Spleen (tissue), 11 donors: Measurements from ENCODE around the gene EHBP1. TPM values are rescaled to one million over a fixed set of nuclear protein-coding genes. Genes with fewer than 3 reads are reported as not detected.

Experiments used
- DNase-seq: peaks from one replicate; pipeline ENCODE4 v3.0.0-alpha.2; 2020
- H3K27ac ChIP-seq, 8 donors: fragments of 200-600 bp; sonication (generic) in 7 of 8; 1 replicate in 4 of 8; 2 replicates in 4 of 8; pipeline versions ENCODE4 v1.5.0 to v1.8.0; 2016 to 2021; ENCODE audit warnings: inconsistent platforms in 4 of 8, mild to moderate bottlenecking in 4 of 8, moderate library complexity in 1 of 8
- H3K27me3 ChIP-seq, 7 donors: fragments of 200-600 bp; sonication (generic) in 6 of 7; replicated peaks in 1 of 7; 1 replicate in 4 of 7; 2 replicates in 3 of 7; pipeline versions ENCODE4 v1.5.0 to v1.8.0; 2016 to 2021; ENCODE audit warnings: inconsistent platforms in 3 of 7, mild to moderate bottlenecking in 1 of 7
- H3K36me3 ChIP-seq, 6 donors: fragments of 200-600 bp; sonication (generic) in 5 of 6; 1 replicate in 4 of 6; 2 replicates in 2 of 6; pipeline versions ENCODE4 v1.5.0 to v1.8.0; 2016 to 2021; ENCODE audit warnings: inconsistent platforms in 2 of 6
- H3K4me1 ChIP-seq, 6 donors: fragments of 200-600 bp; sonication (generic) in 5 of 6; 1 replicate in 3 of 6; 2 replicates in 3 of 6; pipeline versions ENCODE4 v1.5.0 to v1.8.0; 2016 to 2021; ENCODE audit warnings: inconsistent platforms in 3 of 6
- H3K4me3 ChIP-seq, 8 donors: fragments of 200-600 bp; sonication (generic) in 7 of 8; 1 replicate in 4 of 8; 2 replicates in 4 of 8; pipeline versions ENCODE4 v1.5.0 to v1.8.0; 2016 to 2021; ENCODE audit warnings: inconsistent platforms in 4 of 8, mild to moderate bottlenecking in 4 of 8, moderate library complexity in 2 of 8
- H3K9me3 ChIP-seq, 8 donors: fragments of 200-600 bp; sonication (generic) in 7 of 8; 1 replicate in 4 of 8; 2 replicates in 4 of 8; pipeline versions ENCODE4 v1.5.0 to v1.8.0; 2016 to 2021; ENCODE audit warnings: inconsistent platforms in 4 of 8
- CTCF ChIP-seq, 11 experiments: fragments of 200-600 bp in 7 of 11; fragments of 450-650 bp in 4 of 11; sonication (generic) in 4 of 11; IDR thresholded peaks in 8 of 11; conservative IDR thresholded peaks in 3 of 11; 1 replicate in 7 of 11; 2 replicates in 4 of 11; pipeline versions ENCODE4 v1.4.0 to v1.8.0; 2016 to 2021; ENCODE audit warnings: antibody characterized with exemption in 11 of 11, inconsistent platforms in 4 of 11, mild to moderate bottlenecking in 1 of 11
- POLR2A ChIP-seq, 3 donors: fragments of 450-650 bp; IDR thresholded peaks; one replicate each; pipeline ENCODE4 v1.5.1; 2017; ENCODE audit warnings: antibody characterized with exemption in 3 of 3, mild to moderate bottlenecking in 1 of 3
- POLR2AphosphoS5 ChIP-seq, 3 donors: sonication (generic); formaldehyde crosslinking; IDR thresholded peaks; one replicate each; pipeline ENCODE4 v1.5.1; 2017; ENCODE audit warnings: antibody characterized with exemption in 3 of 3
- WGBS, 5 donors: extraction: QIAGEN DNeasy Blood & Tissue Kit in 3 of 5; methylation state at CpG; one replicate each; pipeline versions ENCODE4 v1.1.5 to v1.1.7; 2013 to 2018; 5-methylcytosine and 5-hydroxymethylcytosine counted together
- intact Hi-C: fragments of 100-400 bp; cut with DNase I; formaldehyde crosslinking; loops from one replicate; pipeline ENCODE4 v1.15.0; 2023; ENCODE audit warnings: low total_unique reads
- polyA plus RNA-seq, 3 donors: library from polyadenylated mRNA; stranded (reverse); fragments of 200-250 nt; gene quantifications; one replicate each; pipeline ENCODE4 v1.2.1, GENCODE V29; 2013
- total RNA-seq, 7 donors: library from RNA; depleted of rRNA in 3 of 7; stranded (reverse); fragments of >200 nt in 3 of 7; fragmentation: NEBNext Ultra II Directional in 4 of 7; extraction: Animal tissue kit (Norgen Biotek cat#: 25700) in 4 of 7; gene quantifications; one replicate each; pipeline versions ENCODE4 v1.1.0 to v1.2.1, GENCODE V29; 2016 to 2021
- donor health status: healthy with polysubstance abuse.
- donor health status: DM: no; HTN: no; CAD: no; lungs with moderate emphysema.
- donor health status: DM: no; HTN: no; CAD: no.
- donor health status: Bipolar disorder and iron deficiency.
- donor health status: healthy.
- donor health status: DM: no; HTN: no; CAD: no.
- donor health status: DM: yes; HTN: yes; CAD: no.

The EHBP1 gene
- total and polyA plus RNA-seq, 10 donors, result 5.0 to 44.2 (median 31.7) TPM

DNA sequence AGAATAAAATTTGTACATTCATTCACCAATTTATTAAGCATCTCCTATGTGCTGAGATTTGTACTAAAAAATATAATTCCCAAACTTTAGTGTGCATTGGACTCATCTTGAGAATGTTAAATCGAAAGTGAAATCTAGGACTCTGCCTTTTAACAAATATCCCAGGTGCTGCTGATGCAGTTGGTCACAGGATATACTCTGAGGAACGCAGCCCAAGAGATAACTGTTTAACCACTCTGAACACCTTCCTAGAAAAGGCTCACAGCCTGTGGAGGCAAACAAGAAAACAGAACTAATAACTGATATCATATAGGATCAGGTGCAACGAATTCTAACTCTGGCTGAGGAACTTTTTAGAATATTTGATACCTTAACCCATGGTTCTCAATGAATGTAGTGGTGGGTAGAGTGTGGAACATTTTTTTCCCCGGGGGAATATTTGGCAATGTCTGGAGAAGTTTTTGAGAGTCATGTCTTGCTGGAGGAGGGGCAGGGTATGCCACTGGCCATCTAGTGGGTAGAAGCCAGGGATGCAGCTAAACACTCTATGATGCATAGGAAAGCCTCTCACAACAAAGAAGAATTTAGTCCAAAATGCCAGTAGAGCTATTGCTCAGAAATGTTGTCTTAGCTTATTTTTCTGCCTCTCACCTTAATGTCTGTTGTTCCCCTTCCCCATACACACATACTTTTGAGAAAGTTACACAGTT lies 96.5 kb downstream of the EHBP1 start:
- intact Hi-C loops, result no loop called here
- 71 to 77% (median 72%) methylated on average over 4 of the region's 4 CpGs for WGBS, 5 donors
- Histone ChIP-seq H3K36me3 (peaks cover 0 to 15% (median 0%) of the 10 kb centered on the region in 6 donors), H3K4me1 (peaks cover 0 to 3% (median 0%) of the 10 kb centered on the region in 6 donors), H3K9me3 (peaks cover 0 to 7% (median 3%) of the 10 kb centered on the region in 8 donors), H3K4me3 (no peak overlapping the region), H3K27ac (no peak overlapping the region), H3K27me3 (no peaks in the 10 kb centered on the region)
- TF ChIP-seq CTCF (IDR thresholded peaks at IDR 0.05 in 8 of 11, conservative IDR thresholded peaks at IDR 0.05 in 3 of 11) (no peak), POLR2A (IDR thresholded peaks at IDR 0.05) (no peak), POLR2AphosphoS5 (IDR thresholded peaks at IDR 0.05) (no peak)
- no peak for DNase-seq

DNA sequence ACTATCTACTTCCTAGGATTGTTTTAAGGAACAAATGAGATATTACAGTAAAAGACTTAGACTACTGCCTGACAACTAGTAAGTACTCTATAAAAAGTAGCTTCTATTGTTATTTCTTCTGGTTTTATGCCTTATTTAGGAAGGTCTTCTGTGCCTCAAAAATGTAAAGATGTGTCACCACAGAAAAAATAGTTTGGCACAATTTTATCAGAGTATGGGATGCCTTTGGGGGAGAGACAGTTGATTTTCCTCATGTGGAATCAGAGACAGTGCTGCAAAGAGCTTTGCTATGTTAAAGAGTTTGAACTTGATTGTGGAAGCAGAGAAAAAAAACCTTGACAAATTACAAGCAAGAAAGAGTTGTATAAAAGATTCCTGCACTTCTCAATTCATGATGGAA lies 98.4 kb downstream of the EHBP1 start:
- TF ChIP-seq CTCF (IDR thresholded peaks at IDR 0.05 in 8 of 11, conservative IDR thresholded peaks at IDR 0.05 in 3 of 11), result no peak
- no peak for TF ChIP-seq POLR2AphosphoS5 (IDR thresholded peaks at IDR 0.05)
- TF ChIP-seq POLR2A (IDR thresholded peaks at IDR 0.05), result no peak
- Histone ChIP-seq H3K27ac (no peak overlapping the region), H3K27me3 (no peaks in the 10 kb centered on the region), H3K4me1 (peaks cover 0 to 3% (median 0%) of the 10 kb centered on the region in 6 donors), H3K4me3 (no peak overlapping the region), H3K9me3 (peaks cover 0 to 21% (median 13%) of the 10 kb centered on the region in 8 donors), H3K36me3 (peaks cover 0 to 25% (median 0%) of the 10 kb centered on the region in 6 donors)
- DNase-seq, result no peak
- intact Hi-C loops, result no loop called here

DNA sequence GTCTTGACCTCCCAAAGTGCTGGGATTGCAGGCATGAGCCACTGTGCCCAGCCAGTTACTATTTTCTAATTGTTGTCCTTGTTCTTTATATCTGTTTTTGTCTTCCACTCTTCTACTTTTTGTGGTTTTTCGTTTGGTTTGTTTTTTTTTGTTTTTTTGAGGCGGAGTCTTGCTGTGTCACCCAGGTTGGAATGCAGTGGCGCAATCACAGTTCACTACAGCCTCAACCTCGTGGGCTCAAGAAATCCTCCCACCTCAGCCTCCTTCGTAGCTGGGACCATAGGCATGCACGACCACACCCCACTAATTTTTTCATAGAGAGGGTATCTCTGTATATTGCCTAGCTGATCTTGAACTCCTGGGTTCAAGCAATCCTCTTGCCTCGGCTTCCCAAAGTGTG lies 100.7 kb downstream of the EHBP1 start:
- peaks cover 0 to 21% (median 13%) of the 10 kb centered on the region in 8 donors for H3K9me3 ChIP-seq
- H3K36me3 ChIP-seq, result peaks cover 0 to 25% (median 0%) of the 10 kb centered on the region in 6 donors
- DNase-seq, result no peak
- no peak overlapping the region for H3K27ac ChIP-seq
- no peaks in the 10 kb centered on the region for H3K27me3 ChIP-seq
- peaks cover 0 to 3% (median 0%) of the 10 kb centered on the region in 6 donors for H3K4me1 ChIP-seq
- intact Hi-C loops, result no loop called here
- 91 to 98% (median 95%) methylated on average over 7 of the region's 7 CpGs for WGBS, 5 donors
- TF ChIP-seq POLR2AphosphoS5 (IDR thresholded peaks at IDR 0.05), result no peak
- TF ChIP-seq CTCF (IDR thresholded peaks at IDR 0.05 in 8 of 11, conservative IDR thresholded peaks at IDR 0.05 in 3 of 11), result no peak
- no peak for TF ChIP-seq POLR2A (IDR thresholded peaks at IDR 0.05)
- no peak overlapping the region for H3K4me3 ChIP-seq

DNA sequence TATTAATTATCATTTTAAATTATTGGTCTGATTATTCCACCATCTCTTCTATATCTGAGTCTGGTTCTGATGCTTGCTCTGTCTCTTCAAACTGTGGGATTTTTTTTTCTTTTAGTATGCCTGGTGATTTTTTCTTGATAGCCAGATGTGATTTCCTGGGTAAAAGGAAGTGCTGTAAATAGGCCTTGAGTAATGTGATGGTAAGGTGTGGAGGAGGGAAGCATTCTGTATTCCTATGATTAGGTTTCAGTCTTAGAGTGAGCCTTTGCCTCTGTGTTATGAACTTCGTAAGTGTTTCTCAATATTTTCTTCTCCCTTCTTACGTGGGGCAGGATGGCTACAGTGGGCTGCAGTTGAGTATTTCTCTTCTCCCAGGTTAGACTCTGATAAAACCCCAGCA lies 103.0 kb downstream of the EHBP1 start:
- Histone ChIP-seq H3K9me3 (peaks cover 0 to 21% (median 13%) of the 10 kb centered on the region in 8 donors), H3K36me3 (peaks cover 0 to 25% (median 0%) of the 10 kb centered on the region in 6 donors), H3K27ac (no peak overlapping the region), H3K4me3 (no peak overlapping the region), H3K4me1 (no peaks in the 10 kb centered on the region), H3K27me3 (no peaks in the 10 kb centered on the region)
- DNase-seq, result no peak
- intact Hi-C loops, result no loop called here
- 56 to 88% (median 78%) methylated on average over 2 of the region's 2 CpGs for WGBS, 5 donors
- TF ChIP-seq POLR2AphosphoS5 (IDR thresholded peaks at IDR 0.05) (no peak), CTCF (IDR thresholded peaks at IDR 0.05 in 8 of 11, conservative IDR thresholded peaks at IDR 0.05 in 3 of 11) (no peak), POLR2A (IDR thresholded peaks at IDR 0.05) (no peak)
